ENCODE measurements around the gene MEG3.

GRCh38 chr14:100807979-100808734 lies 17.8 kb upstream of the MEG3 start:
- TF ChIP-seq, protein P1, sequence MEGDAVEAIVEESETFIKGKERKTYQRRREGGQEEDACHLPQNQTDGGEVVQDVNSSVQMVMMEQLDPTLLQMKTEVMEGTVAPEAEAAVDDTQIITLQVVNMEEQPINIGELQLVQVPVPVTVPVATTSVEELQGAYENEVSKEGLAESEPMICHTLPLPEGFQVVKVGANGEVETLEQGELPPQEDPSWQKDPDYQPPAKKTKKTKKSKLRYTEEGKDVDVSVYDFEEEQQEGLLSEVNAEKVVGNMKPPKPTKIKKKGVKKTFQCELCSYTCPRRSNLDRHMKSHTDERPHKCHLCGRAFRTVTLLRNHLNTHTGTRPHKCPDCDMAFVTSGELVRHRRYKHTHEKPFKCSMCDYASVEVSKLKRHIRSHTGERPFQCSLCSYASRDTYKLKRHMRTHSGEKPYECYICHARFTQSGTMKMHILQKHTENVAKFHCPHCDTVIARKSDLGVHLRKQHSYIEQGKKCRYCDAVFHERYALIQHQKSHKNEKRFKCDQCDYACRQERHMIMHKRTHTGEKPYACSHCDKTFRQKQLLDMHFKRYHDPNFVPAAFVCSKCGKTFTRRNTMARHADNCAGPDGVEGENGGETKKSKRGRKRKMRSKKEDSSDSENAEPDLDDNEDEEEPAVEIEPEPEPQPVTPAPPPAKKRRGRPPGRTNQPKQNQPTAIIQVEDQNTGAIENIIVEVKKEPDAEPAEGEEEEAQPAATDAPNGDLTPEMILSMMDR (IDR thresholded peaks at IDR 0.05): no peak
- TF ChIP-seq POLR2A (IDR thresholded peaks at IDR 0.05): no peak

Data from suprapubic skin (tissue), 3 donors.